HG03442 (cell line): ENCODE measurements around the gene TLDC2.

Source experiments
- ATAC-seq: cut with Tn5 transposase; IDR thresholded peaks from one replicate; pipeline ENCODE4 v1.9.1; 2021; ENCODE audit warnings: mild to moderate bottlenecking, moderate library complexity; ENCODE audit not compliant: unreplicated experiment

Gene TLDC2

DNA sequence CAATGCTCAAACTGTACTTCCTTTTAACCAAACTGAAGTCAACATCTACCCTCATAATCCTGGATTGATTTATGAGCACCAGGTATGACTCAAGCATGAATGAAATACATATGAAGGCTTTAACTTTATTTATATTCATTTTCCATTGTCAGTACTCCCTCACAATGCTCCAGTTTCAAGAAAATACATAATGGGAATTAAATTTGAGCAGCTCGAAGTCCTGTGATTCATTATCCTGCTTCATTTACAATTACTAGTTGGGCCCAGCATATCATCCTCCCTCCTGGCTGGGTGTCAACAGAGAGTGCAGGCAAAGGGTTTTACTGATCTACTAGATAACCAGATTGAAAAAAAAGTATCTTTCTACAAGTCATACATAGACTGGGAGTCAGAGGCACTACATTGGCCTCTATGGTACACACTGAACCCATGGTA lies 65.5 kb downstream of the TLDC2 start:
- ATAC-seq = no peak
